ENCODE measurements around the gene HPN.
A peak's percentile ranks its signal among the peaks of the same experiment; 100 is the strongest.

GRCh38 chr19:35004517-35005255 lies 36.8 kb upstream of the HPN start:
- TF ChIP-seq POLR2AphosphoS5 (IDR thresholded peaks at IDR 0.05) (peak in 1 of 3 donors; percentile 30), CTCF (IDR thresholded peaks at IDR 0.05 in 8 of 11, conservative IDR thresholded peaks at IDR 0.05 in 3 of 11) (no peak)
